ENCODE measurements around the gene ERICH3. TPM values are rescaled to one million over a fixed set of nuclear protein-coding genes. Genes with fewer than 3 reads are reported as not detected.

Gene ERICH3
- total and polyA plus RNA-seq, 9 of the 15 experiments (the other 6 are each of a cell fraction or from before 2014, with no cell fraction given) = not detected

GRCh38 chr1:74715236-74715502, 41.6 kb upstream of the ERICH3 start:
- TF ChIP-seq TGIF2 (CRISPR knock-in tag; IDR thresholded peaks at IDR 0.05) (no peak), MAX (CRISPR knock-in tag; IDR thresholded peaks at IDR 0.05) (no peak), RBM39 (optimal IDR thresholded peaks at IDR 0.05; ENCODE audit: low read depth, low read length) (no peak), NFATC3 (IDR thresholded peaks at IDR 0.05) (no peak), ZHX1 (conservative IDR thresholded peaks at IDR 0.05; ENCODE audit: low read length) (no peak), ZNF449 (CRISPR knock-in tag; IDR thresholded peaks at IDR 0.05) (no peak), DNMT1 (IDR thresholded peaks at IDR 0.05) (no peak), NBN (IDR thresholded peaks at IDR 0.05; ENCODE audit: low read depth) (no peak)
- no peak for FAIRE-seq
- POLR2A ChIA-PET = interaction anchor here (1.1 kb wide), 1 partner anchor 18 kb away, joined by 5 read pairs; the partner anchor contains the start of genes CRYZ and TYW3
- no peak overlapping the region for H3K4me3 ChIP-seq
- 90% methylated on average over 1 of the region's 1 CpG for WGBS (ENCODE audit: insufficient coverage, low coverage, missing lambda C conversion rate)
- in situ Hi-C loops (cut with MboI) (no loop called here), intact Hi-C loops (cut with micrococcal nuclease) (no loop called here)
- H3K4me2 ChIP-seq (ENCODE audit: insufficient read depth, low read length) = no peak overlapping the region
- H3K79me2 ChIP-seq (ENCODE audit: control insufficient read depth, insufficient read depth, low read length) = no peaks in the 10 kb centered on the region
- H3K9me3 ChIP-seq (replicated peaks; ENCODE audit: control insufficient read depth, insufficient read depth, low read depth, low read length) = no peaks in the 10 kb centered on the region
- H3K27me3 ChIP-seq (ENCODE audit: control insufficient read depth in 2 of 2, insufficient read depth in 2 of 2, low read length in 2 of 2) = no peaks in the 10 kb centered on the region
- H3K9ac ChIP-seq (ENCODE audit: insufficient read depth in 1 of 2, low read depth in 2 of 2, low read length in 2 of 2) = no peak overlapping the region
- no peaks in the 10 kb centered on the region for H4K20me1 ChIP-seq (replicated peaks; ENCODE audit: control insufficient read depth, insufficient read depth, low read length)
- no peaks in the 10 kb centered on the region for H3K4me1 ChIP-seq (replicated peaks in 1 of 2; ENCODE audit: control insufficient read depth in 2 of 2, insufficient read depth in 2 of 2, low read length in 2 of 2)
- H3K36me3 ChIP-seq (ENCODE audit: control insufficient read depth, insufficient read depth, low read length) = peaks cover 79% of the 10 kb centered on the region
- CTCF ChIA-PET (ENCODE audit: low intra/inter-chr PET ratio) = no interaction called here
- BruUV-seq (replicated peaks) = no TSS peak
- no peak for ATAC-seq
- H2AFZ ChIP-seq (ENCODE audit: low read depth, low read length) = no peak overlapping the region
- DNase-seq (ENCODE audit: extremely low read depth in 1 of 4, low spot score in 3 of 4) = no peak
- H3K27ac ChIP-seq (ENCODE audit: extremely low read depth, low read depth, low read length) = no peak overlapping the region
- no peaks in the 10 kb centered on the region for H3K9me1 ChIP-seq (ENCODE audit: control insufficient read depth, insufficient read depth, low read length)
